AG10803 (cell line): ENCODE measurements around the gene KIAA0586.

ENCODE experiments used
- DNase-seq: peaks from one replicate; pipeline ENCODE4 v3.0.0; 2010; ENCODE audit warnings: low read depth
- H3K4me3 ChIP-seq: 2 replicates; pipeline ENCODE4 v1.5.1; 2011; ENCODE audit warnings: mild to moderate bottlenecking, low read length, control low read depth
- CTCF ChIP-seq: conservative IDR thresholded peaks from 2 replicates; pipeline ENCODE4 v1.5.1; 2011; ENCODE audit warnings: mild to moderate bottlenecking, low read length, control low read depth, inconsistent platforms

The KIAA0586 gene

GRCh38 chr14:58593977-58594376 is 166.5 kb downstream of the KIAA0586 start:
- no peak for TF ChIP-seq CTCF
- no peak for DNase-seq
- H3K4me3 ChIP-seq, result no peak overlapping the region

- TF ChIP-seq CTCF, result no peak
- no peak for DNase-seq
- no peak overlapping the region for H3K4me3 ChIP-seq
These were observed 169.5 kb downstream of the KIAA0586 start for GRCh38 chr14:58597041-58597440.

GRCh38 chr14:58598028-58598803 is 170.7 kb downstream of the KIAA0586 start:
- no peak for TF ChIP-seq CTCF
- H3K4me3 ChIP-seq, result no peak overlapping the region
- DNase-seq, result no peak

- no peak for TF ChIP-seq CTCF
- no peak overlapping the region for H3K4me3 ChIP-seq
- DNase-seq, result no peak
These were observed 171.4 kb downstream of the KIAA0586 start for GRCh38 chr14:58598804-58599525.

- DNase-seq, result no peak
- no peak overlapping the region for H3K4me3 ChIP-seq
- no peak for TF ChIP-seq CTCF
These were observed 172.2 kb downstream of the KIAA0586 start for GRCh38 chr14:58599707-58600106.
